HG02943 (cell line): ENCODE measurements around the gene SNCA.

Source experiments
- ATAC-seq: cut with Tn5 transposase; IDR thresholded peaks from one replicate; pipeline ENCODE4 v1.9.1; 2021; ENCODE audit warnings: mild to moderate bottlenecking, low read depth, moderate library complexity; ENCODE audit not compliant: unreplicated experiment

The SNCA gene

GRCh38 chr4:89712827-89713226, 124.1 kb downstream of the SNCA start:
- no peak for ATAC-seq

GRCh38 chr4:89712141-89712540, 124.8 kb downstream of the SNCA start:
- no peak for ATAC-seq

- no peak for ATAC-seq
Observed at GRCh38 chr4:89708903-89709421, 128.0 kb downstream of the SNCA start.

GRCh38 chr4:89707467-89707866, 129.5 kb downstream of the SNCA start:
- no peak for ATAC-seq

GRCh38 chr4:89704651-89705395, 132.1 kb downstream of the SNCA start:
- no peak for ATAC-seq

GRCh38 chr4:89703829-89704590, 133.0 kb downstream of the SNCA start:
- no peak for ATAC-seq

GRCh38 chr4:89700766-89701423, 136.1 kb downstream of the SNCA start:
- no peak for ATAC-seq

GRCh38 chr4:89685690-89686089, 151.3 kb downstream of the SNCA start:
- ATAC-seq: no peak

GRCh38 chr4:89685277-89685676, 151.7 kb downstream of the SNCA start:
- no peak for ATAC-seq

- no peak for ATAC-seq
Observed at GRCh38 chr4:89684536-89684935, 152.4 kb downstream of the SNCA start.

GRCh38 chr4:89682808-89683207, 154.2 kb downstream of the SNCA start:
- no peak for ATAC-seq

GRCh38 chr4:89681671-89682070, 155.3 kb downstream of the SNCA start:
- no peak for ATAC-seq

GRCh38 chr4:89681219-89681618, 155.7 kb downstream of the SNCA start:
- no peak for ATAC-seq

GRCh38 chr4:89674876-89675459, 162.0 kb downstream of the SNCA start:
- ATAC-seq: no peak
